OCI-M1 (cell line): Measurements from ENCODE around the gene ST6GALNAC3.
"Not testable (repeated sequence)": the region's sequence is repeated elsewhere in the genome, so short reads cannot be mapped to it uniquely, and the experiment has no call there.

Source experiments
- DNase-seq: peaks from one replicate; lab custom pipeline; 2025; lab: John Stamatoyannopoulos, UW

Gene ST6GALNAC3

GRCh38 chr1:76106719-76107235 lies 32.2 kb downstream of the ST6GALNAC3 start:
- DNase-seq = no peak

DNA sequence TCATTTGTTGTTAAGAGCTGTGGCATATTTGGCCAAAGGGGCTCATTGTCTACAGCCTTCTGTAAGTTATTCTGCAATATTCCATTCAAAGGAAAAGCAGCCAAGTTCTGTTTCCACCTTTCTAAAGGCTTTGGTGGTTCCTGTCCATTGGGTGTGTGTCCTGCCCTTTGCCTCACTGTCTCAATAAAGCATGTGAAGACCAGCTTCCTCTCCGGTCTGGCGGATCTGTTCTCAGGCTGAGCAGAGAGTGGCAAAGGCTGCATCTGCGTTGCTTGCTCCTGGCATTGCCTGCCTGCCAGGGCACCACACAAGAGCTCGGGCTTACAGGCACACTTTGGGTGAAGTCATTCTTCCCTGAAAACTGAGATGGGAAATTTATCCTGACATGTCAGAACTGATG lies 34.9 kb downstream of the ST6GALNAC3 start:
- no peak for DNase-seq

DNA sequence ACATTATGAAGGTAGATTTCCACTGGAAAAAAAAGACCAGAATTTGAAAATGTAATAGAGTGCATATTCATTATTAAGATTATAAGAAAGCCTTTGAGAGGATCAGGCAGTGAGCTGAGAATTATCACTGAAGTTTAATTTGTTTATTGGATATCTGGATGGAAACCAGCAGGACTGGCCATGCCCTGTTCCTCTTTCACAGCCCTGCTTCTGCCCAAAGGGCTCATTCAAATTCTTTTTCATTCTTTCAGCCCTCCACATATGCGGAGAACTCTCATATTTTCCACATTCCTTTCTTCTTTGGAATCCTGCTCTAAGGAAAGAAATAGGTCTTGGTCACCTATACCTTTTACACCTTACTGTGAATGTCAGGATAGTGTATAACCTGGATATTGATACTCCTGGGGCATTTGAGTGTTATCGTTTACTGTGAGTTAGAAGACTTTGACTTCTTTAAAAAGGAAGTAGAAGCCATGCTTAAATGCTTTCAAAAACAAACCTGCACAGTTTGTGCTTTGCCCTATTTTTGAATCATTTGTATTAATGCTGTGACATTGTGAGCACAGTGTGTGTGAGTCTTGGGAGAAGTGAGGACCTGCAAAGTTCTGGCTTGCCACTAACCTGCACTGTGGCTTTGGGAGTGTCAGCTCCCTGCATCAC lies 35.5 kb downstream of the ST6GALNAC3 start:
- no peak for DNase-seq

DNA sequence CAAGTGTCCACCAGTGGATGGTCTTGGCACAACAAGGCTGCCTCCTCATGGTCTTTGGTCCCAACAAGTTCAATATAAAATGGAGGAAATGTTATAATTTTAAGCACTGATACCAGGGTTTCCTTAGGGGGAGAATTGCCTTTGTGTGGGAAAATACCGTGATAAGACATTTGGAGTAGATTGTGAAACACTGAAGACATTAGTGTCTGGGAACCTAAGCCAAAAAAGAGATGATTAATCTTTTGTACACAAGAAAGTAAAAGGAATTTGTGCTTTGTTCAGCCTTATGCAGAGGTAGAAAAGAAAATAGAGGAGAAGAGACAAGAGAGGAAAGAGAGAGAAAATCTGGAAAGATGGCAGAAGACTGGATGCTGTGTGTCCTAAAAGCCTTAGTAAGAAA lies 36.1 kb downstream of the ST6GALNAC3 start:
- DNase-seq = no peak

DNA sequence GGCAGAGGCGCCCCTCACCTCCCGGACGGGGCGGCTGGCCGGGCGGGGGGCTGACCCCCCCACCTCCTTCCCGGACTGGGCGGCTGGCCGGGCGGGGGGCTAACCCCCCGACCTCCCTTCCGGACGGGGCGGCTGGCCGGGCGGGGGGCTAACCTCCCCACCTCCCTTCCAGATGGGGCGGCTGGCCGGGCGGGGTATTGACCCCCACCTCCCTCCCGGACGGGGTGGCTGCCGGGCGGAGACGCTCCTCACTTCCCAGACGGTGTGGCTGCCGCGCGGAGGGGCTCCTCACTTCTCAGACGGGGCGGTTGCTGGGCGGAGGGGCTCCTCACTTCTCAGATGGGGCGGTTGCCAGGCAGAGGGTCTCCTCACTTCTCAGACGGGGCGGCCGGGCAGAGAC lies 37.8 kb downstream of the ST6GALNAC3 start:
- not testable (repeated sequence) for DNase-seq

DNA sequence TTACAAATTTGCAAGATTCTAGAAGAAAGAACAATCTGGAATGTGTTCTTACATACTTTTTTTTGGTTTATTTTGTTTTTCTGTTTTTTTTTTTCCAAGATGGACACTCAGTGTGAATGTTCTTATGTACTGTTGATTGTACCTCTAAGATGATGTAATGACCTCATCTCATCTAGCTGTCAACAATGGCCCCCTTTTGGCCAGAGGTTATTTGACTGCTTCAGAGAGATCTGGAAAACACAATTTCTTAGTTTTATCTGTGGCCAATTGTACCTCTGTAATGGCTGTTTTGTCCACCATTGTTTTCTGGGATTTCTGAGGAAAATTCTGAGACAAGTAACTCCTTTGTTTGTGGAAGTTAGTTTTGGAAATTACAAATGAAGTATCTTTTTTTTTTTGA lies 38.9 kb downstream of the ST6GALNAC3 start:
- no peak for DNase-seq

DNA sequence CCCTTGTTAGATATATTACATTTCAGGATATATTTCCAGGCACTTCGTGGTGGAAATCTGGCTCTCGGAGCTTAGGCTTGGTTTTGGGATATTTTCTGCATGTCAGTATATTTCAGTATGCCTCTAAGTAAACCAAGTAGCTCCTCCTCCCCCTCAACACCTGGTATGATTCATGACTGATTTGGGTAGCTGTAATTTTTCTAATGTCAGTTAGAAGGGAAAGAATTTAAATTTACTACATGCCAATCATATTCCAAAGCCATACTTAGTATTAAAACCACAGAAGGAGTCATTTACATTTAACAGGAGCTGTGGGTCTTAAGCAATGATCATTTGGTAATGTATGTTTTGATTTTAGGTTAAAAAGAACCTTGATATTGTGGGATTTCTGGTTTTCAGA lies 40.6 kb downstream of the ST6GALNAC3 start:
- DNase-seq = no peak

GRCh38 chr1:76121850-76122249 lies 47.3 kb downstream of the ST6GALNAC3 start:
- no peak for DNase-seq

- DNase-seq = no peak
Observed at GRCh38 chr1:76122271-76122670, 47.7 kb downstream of the ST6GALNAC3 start.

GRCh38 chr1:76123411-76124064 lies 49.0 kb downstream of the ST6GALNAC3 start:
- DNase-seq = not testable (repeated sequence)

GRCh38 chr1:76124196-76124595 lies 49.6 kb downstream of the ST6GALNAC3 start:
- DNase-seq = no peak

DNA sequence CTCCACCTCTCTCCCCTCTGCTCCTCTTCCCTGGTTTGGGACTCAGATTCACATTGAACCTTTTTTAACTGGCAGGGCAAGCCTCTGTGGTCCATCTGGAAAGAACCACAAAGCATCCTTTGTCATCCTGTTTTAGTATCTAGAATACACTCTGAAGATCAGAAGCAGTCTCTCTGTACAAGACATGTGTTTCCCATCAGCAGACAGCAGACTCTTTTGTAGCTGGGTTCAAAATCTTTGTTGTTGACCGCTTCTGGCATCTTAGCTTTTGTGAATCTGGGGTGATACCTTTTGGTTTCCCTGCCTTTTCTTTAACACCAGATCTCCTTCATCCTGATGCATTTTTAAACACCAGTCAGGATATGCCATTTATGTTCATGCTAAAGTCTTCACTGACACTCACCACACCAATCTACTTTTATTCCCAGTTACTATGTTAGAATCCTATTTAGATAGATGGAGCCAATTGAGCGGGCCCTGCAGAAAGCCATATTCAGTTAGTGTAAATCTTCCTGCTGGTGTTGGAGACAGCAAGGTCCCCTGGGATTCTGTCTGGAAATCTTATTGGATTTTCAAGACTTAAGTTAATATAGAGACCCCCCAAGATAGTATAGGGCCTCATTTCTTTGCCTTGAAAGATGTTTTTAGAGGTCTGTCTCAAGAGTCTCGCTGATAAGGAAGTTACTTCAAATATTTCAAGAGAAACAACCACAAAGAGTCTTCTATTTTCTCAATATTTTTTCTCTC lies 51.1 kb downstream of the ST6GALNAC3 start:
- no peak for DNase-seq

DNA sequence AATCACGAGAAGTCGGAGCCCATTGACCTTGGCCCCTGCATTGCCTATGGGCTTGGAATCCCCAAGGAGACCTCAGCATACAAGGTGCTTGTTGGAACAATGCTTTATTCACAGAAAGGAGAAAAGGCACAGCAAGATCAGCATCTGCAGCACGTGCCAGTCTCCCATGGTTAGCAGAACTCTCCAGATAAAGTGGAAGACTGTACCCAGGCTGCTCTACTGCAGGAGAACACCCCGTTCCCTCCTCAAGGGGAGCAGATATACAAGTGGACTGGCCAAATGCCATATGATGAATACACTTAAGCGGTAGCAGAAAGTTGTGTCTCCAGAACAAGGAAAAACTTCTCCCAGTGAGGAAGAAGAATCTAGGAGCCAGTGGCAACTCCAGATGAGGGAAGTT lies 53.5 kb downstream of the ST6GALNAC3 start:
- DNase-seq = no peak

GRCh38 chr1:76129731-76130130 lies 55.2 kb downstream of the ST6GALNAC3 start:
- DNase-seq = no peak

DNA sequence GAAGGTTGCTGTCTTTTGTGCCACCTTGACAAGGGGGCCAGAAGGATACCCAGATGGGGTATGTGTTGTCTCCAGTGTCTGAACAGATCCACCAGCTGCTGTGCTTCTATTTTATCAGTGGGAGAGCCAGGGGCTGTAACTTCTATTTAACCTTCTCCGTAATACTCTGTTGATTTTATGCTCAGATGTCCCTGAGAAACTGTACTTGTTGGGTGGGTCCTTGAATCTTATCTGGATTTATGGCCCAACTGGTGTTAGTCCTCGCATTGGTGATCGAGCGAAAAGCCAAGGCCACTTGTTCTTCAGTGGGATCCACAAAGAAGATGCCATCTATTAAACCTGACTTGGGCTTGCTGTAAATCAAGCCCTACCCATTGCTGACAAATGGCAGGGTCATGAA lies 56.4 kb downstream of the ST6GALNAC3 start:
- no peak for DNase-seq

DNA sequence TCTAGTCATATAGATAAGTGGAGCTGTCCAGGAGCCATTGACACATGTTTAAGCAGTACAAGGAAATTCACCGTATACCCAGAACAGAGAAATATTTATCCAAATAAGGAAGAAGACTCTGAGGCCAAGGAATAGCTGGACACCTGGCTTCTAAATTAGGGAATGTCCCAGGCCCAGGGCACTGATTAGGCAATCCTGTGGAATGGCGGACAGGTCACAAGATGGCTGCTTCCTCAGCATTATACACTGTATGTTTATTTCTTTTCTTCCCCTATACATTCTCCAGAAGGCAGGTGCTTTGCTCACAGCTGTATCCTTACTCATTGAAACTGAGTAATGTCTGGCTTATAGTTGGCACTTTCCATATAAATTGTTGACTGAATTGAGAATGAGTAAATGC lies 59.4 kb downstream of the ST6GALNAC3 start:
- no peak for DNase-seq

- DNase-seq = no peak
Observed at GRCh38 chr1:76135835-76136234, 61.3 kb downstream of the ST6GALNAC3 start.

DNA sequence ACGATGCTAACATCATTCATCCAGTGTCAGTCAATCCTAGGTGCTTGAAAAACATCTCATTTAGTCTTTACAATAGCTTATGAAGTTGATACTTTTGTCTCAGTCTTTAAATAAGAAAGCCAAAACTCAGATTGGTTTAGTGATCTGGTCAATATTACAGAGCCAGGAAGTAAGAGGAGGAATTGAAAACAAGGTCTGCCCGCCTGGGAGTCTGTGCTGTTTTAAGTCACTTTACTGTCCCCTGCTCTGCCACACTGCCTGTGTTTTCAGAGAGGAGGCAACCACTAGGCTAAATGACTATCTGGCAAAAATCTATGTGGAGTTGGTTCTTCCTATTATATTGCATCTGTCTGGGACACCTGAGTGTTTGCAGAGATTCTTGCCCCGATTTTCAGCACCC lies 62.3 kb downstream of the ST6GALNAC3 start:
- no peak for DNase-seq

GRCh38 chr1:76137746-76138145 lies 63.2 kb downstream of the ST6GALNAC3 start:
- peak; percentile 23 for DNase-seq

DNA sequence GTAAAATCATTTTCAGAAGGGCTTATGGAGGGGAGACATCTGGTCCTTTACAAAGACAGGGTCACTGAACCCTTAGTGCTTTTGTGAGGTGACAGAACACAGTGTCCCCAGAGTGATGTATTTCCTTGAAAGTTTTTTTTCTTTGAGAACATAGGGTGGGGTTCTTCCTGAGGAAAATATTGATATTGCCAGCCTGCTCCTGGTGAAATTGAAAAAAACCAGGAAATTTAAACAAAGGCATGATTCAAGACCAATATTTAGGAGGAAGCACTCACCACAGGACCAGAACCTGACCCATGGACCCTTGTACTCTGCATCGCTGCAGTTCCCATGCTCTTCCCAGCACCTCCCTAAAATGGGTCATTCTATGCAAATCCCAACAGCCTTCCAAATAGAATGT lies 63.7 kb downstream of the ST6GALNAC3 start:
- DNase-seq = no peak

- peak; percentile 42 for DNase-seq
Observed at GRCh38 chr1:76140227-76140626, 65.7 kb downstream of the ST6GALNAC3 start.

DNA sequence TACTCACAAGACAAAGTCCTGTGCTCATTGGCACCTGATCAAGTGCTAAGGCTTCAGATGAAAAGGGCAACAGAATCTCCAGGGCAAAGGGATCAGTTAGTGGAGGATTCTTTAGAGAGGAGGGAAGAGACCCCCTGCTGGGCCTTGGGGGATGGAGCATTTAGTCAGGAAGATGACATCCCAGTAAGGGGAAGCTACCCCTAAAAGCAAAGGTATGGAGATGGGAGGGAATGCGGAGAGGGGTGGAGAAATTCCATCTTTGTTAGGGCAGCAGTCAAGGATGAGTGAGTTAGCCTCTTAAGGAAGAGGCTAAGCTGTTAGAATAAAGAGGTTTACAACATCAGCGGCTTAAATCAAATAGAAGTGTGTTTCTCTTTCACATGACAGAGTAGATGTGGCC lies 67.4 kb downstream of the ST6GALNAC3 start:
- no peak for DNase-seq
